ENCODE measurements around the gene ASMT. TPM values are rescaled to one million over a fixed set of nuclear protein-coding genes. Genes with fewer than 3 reads are reported as not detected.

Gene ASMT
- polyA plus RNA-seq, 1 of the 3 experiments (the other 2 are of a cell fraction), result 0.26 TPM

DNA sequence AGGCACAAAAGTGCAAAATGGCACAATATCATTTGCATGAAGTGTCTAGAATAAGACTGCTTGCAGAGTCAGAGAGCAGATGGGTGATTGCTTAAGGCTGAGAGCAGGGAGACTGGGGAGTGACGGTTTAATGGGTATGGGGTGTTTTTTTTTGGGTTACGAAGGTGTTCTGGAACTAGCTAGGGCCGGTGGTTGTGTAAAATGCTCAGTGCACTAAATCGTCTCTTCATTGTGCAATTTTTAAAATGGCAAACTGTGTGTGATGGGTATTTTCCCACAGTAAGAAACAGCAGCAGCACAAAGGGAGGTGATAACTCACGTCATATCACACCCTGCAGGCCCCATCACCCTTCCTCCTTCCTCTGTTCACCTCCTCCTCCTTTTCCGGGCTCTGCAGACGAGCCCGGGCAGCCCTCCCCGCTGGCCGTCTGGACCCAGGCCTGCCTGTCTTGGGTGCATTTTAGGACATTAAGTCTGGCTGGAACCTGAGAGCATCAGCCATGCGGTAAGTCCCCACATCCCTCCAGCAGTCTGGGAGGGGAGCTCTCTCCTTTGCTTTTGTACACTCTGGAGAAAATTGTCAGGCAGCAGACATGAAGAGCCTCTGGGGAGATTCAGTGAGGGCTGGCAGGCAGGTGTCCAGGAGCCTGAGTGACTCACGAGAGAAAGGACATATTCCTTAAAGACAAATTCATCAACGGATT lies 42.7 kb downstream of the ASMT start:
- H3K27ac ChIP-seq (ENCODE audit: low read depth in 2 of 2, low read length in 1 of 2), result peak overlapping the region in 1 of 2 experiments; percentile 8; a peak in 1 of 4 replicates
- H3F3A ChIP-seq (replicated peaks; ENCODE audit: insufficient read depth), result no peaks in the 10 kb centered on the region
- H3K79me2 ChIP-seq (ENCODE audit: insufficient read depth), result no peaks in the 10 kb centered on the region
- TF ChIP-seq, protein P1, sequence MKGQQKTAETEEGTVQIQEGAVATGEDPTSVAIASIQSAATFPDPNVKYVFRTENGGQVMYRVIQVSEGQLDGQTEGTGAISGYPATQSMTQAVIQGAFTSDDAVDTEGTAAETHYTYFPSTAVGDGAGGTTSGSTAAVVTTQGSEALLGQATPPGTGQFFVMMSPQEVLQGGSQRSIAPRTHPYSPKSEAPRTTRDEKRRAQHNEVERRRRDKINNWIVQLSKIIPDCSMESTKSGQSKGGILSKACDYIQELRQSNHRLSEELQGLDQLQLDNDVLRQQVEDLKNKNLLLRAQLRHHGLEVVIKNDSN (IDR thresholded peaks at IDR 0.05; ENCODE audit: borderline replicate concordance, low read depth), result no peak
- TF ChIP-seq, protein P2, sequence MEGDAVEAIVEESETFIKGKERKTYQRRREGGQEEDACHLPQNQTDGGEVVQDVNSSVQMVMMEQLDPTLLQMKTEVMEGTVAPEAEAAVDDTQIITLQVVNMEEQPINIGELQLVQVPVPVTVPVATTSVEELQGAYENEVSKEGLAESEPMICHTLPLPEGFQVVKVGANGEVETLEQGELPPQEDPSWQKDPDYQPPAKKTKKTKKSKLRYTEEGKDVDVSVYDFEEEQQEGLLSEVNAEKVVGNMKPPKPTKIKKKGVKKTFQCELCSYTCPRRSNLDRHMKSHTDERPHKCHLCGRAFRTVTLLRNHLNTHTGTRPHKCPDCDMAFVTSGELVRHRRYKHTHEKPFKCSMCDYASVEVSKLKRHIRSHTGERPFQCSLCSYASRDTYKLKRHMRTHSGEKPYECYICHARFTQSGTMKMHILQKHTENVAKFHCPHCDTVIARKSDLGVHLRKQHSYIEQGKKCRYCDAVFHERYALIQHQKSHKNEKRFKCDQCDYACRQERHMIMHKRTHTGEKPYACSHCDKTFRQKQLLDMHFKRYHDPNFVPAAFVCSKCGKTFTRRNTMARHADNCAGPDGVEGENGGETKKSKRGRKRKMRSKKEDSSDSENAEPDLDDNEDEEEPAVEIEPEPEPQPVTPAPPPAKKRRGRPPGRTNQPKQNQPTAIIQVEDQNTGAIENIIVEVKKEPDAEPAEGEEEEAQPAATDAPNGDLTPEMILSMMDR (IDR thresholded peaks at IDR 0.05), result 0 out of 2 replicates have a peak, but pooled peaks have one; percentile 11
- TF ChIP-seq FOSL2 (IDR thresholded peaks at IDR 0.05; ENCODE audit: borderline replicate concordance, low read depth), result no peak
- H3K36me3 ChIP-seq (replicated peaks in 1 of 2; ENCODE audit: control insufficient read depth in 1 of 2, insufficient read depth in 2 of 2, low read length in 1 of 2), result no peaks in the 10 kb centered on the region
- no peaks in the 10 kb centered on the region for H4K20me1 ChIP-seq (ENCODE audit: insufficient read depth)
- POLR2A ChIA-PET, result no interaction called here
- H2AFZ ChIP-seq (ENCODE audit: low read depth), result peak overlapping the region; percentile 31; the same call in 1 of the 2 replicates
- 0 out of 4 replicates have a peak overlapping the region, but pooled peaks of 1 of the 2 experiments have one; percentile 3 for H3K4me3 ChIP-seq (ENCODE audit: low read depth in 2 of 2, low read length in 1 of 2)
- no peaks in the 10 kb centered on the region for H3K9me3 ChIP-seq
- 18% methylated on average over 13 of the region's 13 CpGs for WGBS (ENCODE audit: low lambda C conversion rate)
- no peaks in the 10 kb centered on the region for H3K9me2 ChIP-seq
- CTCF ChIA-PET, result no interaction called here
- no peak overlapping the region for H3K9ac ChIP-seq
- DNase-seq, result no peak
- H3K27me3 ChIP-seq (ENCODE audit: insufficient read depth), result no peaks in the 10 kb centered on the region; the same call in 1 of the 2 replicates
- H3K4me2 ChIP-seq, result peak overlapping the region; percentile 61
- no peaks in the 10 kb centered on the region for H3K4me1 ChIP-seq (ENCODE audit: control insufficient read depth in 1 of 2, insufficient read depth in 2 of 2, low read depth in 1 of 2, low read length in 1 of 2)

DNA sequence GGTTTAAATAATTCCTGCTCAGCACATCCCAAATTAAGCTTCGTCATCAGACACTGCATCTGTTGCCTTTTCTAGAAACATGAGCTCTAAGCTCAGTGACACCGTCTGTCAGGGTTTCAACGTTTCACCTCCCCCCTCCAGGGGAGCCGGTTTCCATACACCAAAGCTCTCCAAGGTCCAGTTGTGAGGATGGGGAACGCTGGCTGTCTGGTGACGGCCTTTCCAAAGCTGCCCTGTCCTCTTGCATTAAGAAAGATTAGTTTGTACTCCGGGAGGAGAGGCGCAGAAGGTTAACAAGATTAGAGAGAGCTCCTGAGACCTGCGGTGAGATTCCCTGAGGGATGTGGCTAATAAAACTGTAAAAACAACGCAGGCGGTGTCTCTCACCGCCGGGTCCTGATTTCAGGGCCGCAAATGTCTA lies 43.2 kb downstream of the ASMT start:
- POLR2A ChIA-PET, result no interaction called here
- no peak overlapping the region for H2AFZ ChIP-seq (ENCODE audit: low read depth)
- H3K9ac ChIP-seq, result no peak overlapping the region
- TF ChIP-seq, protein P3, sequence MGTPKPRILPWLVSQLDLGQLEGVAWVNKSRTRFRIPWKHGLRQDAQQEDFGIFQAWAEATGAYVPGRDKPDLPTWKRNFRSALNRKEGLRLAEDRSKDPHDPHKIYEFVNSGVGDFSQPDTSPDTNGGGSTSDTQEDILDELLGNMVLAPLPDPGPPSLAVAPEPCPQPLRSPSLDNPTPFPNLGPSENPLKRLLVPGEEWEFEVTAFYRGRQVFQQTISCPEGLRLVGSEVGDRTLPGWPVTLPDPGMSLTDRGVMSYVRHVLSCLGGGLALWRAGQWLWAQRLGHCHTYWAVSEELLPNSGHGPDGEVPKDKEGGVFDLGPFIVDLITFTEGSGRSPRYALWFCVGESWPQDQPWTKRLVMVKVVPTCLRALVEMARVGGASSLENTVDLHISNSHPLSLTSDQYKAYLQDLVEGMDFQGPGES (IDR thresholded peaks at IDR 0.05; ENCODE audit: low read depth, low read length), result no peak
- TF ChIP-seq, protein P4, sequence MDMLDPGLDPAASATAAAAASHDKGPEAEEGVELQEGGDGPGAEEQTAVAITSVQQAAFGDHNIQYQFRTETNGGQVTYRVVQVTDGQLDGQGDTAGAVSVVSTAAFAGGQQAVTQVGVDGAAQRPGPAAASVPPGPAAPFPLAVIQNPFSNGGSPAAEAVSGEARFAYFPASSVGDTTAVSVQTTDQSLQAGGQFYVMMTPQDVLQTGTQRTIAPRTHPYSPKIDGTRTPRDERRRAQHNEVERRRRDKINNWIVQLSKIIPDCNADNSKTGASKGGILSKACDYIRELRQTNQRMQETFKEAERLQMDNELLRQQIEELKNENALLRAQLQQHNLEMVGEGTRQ (IDR thresholded peaks at IDR 0.05; ENCODE audit: borderline replicate concordance, low read depth, low read length), result no peak
- TF ChIP-seq TAF1 (IDR thresholded peaks at IDR 0.05; ENCODE audit: borderline replicate concordance, low read depth, low read length) (no peak), NFIC (IDR thresholded peaks at IDR 0.05; ENCODE audit: borderline replicate concordance) (no peak), TCF12 (IDR thresholded peaks at IDR 0.05) (no peak), SIN3A (IDR thresholded peaks at IDR 0.05; ENCODE audit: borderline replicate concordance, low read depth, low read length) (no peak), MEF2A (IDR thresholded peaks at IDR 0.05; ENCODE audit: borderline replicate concordance, low read depth) (no peak), TEAD4 (IDR thresholded peaks at IDR 0.05; ENCODE audit: borderline replicate concordance, insufficient read depth) (no peak), RCOR1 (IDR thresholded peaks at IDR 0.05; ENCODE audit: low read length) (no peak), FOXM1 (IDR thresholded peaks at IDR 0.05; ENCODE audit: low read depth) (no peak), GABPA (IDR thresholded peaks at IDR 0.05; ENCODE audit: low read depth) (no peak), RFX5 (IDR thresholded peaks at IDR 0.05; ENCODE audit: low read length) (no peak), POLR2AphosphoS5 (IDR thresholded peaks at IDR 0.05; ENCODE audit: low read depth, low read length) (no peak)
- TF ChIP-seq, protein P5, sequence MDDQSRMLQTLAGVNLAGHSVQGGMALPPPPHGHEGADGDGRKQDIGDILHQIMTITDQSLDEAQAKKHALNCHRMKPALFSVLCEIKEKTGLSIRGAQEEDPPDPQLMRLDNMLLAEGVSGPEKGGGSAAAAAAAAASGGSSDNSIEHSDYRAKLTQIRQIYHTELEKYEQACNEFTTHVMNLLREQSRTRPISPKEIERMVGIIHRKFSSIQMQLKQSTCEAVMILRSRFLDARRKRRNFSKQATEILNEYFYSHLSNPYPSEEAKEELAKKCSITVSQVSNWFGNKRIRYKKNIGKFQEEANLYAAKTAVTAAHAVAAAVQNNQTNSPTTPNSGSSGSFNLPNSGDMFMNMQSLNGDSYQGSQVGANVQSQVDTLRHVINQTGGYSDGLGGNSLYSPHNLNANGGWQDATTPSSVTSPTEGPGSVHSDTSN (IDR thresholded peaks at IDR 0.05), result no peak
- TF ChIP-seq, protein P6, sequence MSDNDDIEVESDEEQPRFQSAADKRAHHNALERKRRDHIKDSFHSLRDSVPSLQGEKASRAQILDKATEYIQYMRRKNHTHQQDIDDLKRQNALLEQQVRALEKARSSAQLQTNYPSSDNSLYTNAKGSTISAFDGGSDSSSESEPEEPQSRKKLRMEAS (IDR thresholded peaks at IDR 0.05; ENCODE audit: low read depth), result no peak

More for the DNA sequence above, 43.2 kb downstream of the ASMT start:
- H4K20me1 ChIP-seq (ENCODE audit: insufficient read depth), result no peaks in the 10 kb centered on the region
- H3K27ac ChIP-seq (ENCODE audit: low read depth in 2 of 2, low read length in 1 of 2), result peak overlapping the region in 1 of 2 experiments; percentile 8; a peak in 1 of 4 replicates
- H3F3A ChIP-seq (replicated peaks; ENCODE audit: insufficient read depth), result no peaks in the 10 kb centered on the region
- no peak overlapping the region for H3K4me3 ChIP-seq (ENCODE audit: low read depth in 2 of 2, low read length in 1 of 2)
- peak overlapping the region; percentile 61 for H3K4me2 ChIP-seq
- CTCF ChIA-PET, result no interaction called here
- no peaks in the 10 kb centered on the region for H3K4me1 ChIP-seq (ENCODE audit: control insufficient read depth in 1 of 2, insufficient read depth in 2 of 2, low read depth in 1 of 2, low read length in 1 of 2)
- 26% methylated on average over 14 of the region's 14 CpGs for WGBS (ENCODE audit: low lambda C conversion rate)
- H3K9me3 ChIP-seq, result no peaks in the 10 kb centered on the region
- H3K36me3 ChIP-seq (replicated peaks in 1 of 2; ENCODE audit: control insufficient read depth in 1 of 2, insufficient read depth in 2 of 2, low read length in 1 of 2), result no peaks in the 10 kb centered on the region
- no peaks in the 10 kb centered on the region for H3K79me2 ChIP-seq (ENCODE audit: insufficient read depth)
- DNase-seq, result no peak
- H3K9me2 ChIP-seq, result no peaks in the 10 kb centered on the region
- no peaks in the 10 kb centered on the region; the same call in 1 of the 2 replicates for H3K27me3 ChIP-seq (ENCODE audit: insufficient read depth)

All from SK-N-SH (cell line).